ENCODE results near the gene ASIC4. TPM values are rescaled to one million over a fixed set of nuclear protein-coding genes. Genes with fewer than 3 reads are reported as not detected.

Gene ASIC4
- total RNA-seq, 1 experiment from 2014 or later = 2.1 TPM

GRCh38 chr2:219483451-219484342, 30.6 kb upstream of the ASIC4 start:
- no peak for DNase-seq (ENCODE audit: low read depth, low spot score)
- BruUV-seq (replicated peaks) = no TSS peak
- CTCF ChIA-PET = no interaction called here

More at GRCh38 chr2:219483451-219484342, 30.6 kb upstream of the ASIC4 start:
- TF ChIP-seq POLR2AphosphoS5 (IDR thresholded peaks at IDR 0.05; ENCODE audit: low read depth, low read length) (no peak), SP1 (IDR thresholded peaks at IDR 0.05; ENCODE audit: low read depth) (no peak), ZFX (IDR thresholded peaks at IDR 0.05) (no peak), POLR2A (IDR thresholded peaks at IDR 0.05; ENCODE audit: borderline replicate concordance, extremely low read depth, insufficient read depth, insufficient read length) (no peak), EZH2 (IDR thresholded peaks at IDR 0.05) (no peak), ATF3 (IDR thresholded peaks at IDR 0.05) (no peak), CEBPB (IDR thresholded peaks at IDR 0.05; ENCODE audit: low read depth) (no peak), EZH2phosphoT487 (IDR thresholded peaks at IDR 0.05; ENCODE audit: borderline replicate concordance) (no peak), CBX3 (IDR thresholded peaks at IDR 0.05; ENCODE audit: low read depth) (no peak), RAD21 (IDR thresholded peaks at IDR 0.05; ENCODE audit: low read depth) (no peak), SIN3A (IDR thresholded peaks at IDR 0.05; ENCODE audit: low read depth) (no peak), ZNF274 (IDR thresholded peaks at IDR 0.05; ENCODE audit: low read depth, low read length) (no peak), SRF (IDR thresholded peaks at IDR 0.05; ENCODE audit: low read depth) (no peak), MAX (IDR thresholded peaks at IDR 0.05) (no peak), ZBTB33 (IDR thresholded peaks at IDR 0.05; ENCODE audit: extremely low read depth, insufficient replicate concordance, low read length) (no peak), EGR1 (IDR thresholded peaks at IDR 0.05; ENCODE audit: low read depth) (no peak), YY1 (IDR thresholded peaks at IDR 0.05; ENCODE audit: extremely low read depth, insufficient replicate concordance, low read depth, low read length) (no peak), JUND (IDR thresholded peaks at IDR 0.05) (no peak), REST (IDR thresholded peaks at IDR 0.05; ENCODE audit: low read depth) (no peak)
- H3K4me1 ChIP-seq (ENCODE audit: control insufficient read depth in 1 of 2, insufficient read depth in 2 of 2, low read length in 2 of 2) = peaks cover 0 to 5% of the 10 kb centered on the region in 2 experiments; a peak in 1 of 4 replicates
- H3K79me2 ChIP-seq (ENCODE audit: insufficient read depth, low read length) = no peaks in the 10 kb centered on the region
- H3K36me3 ChIP-seq (ENCODE audit: control insufficient read depth in 1 of 2, insufficient read depth in 2 of 2, low read length in 2 of 2) = no peaks in the 10 kb centered on the region; a peak in 1 of 4 replicates
- H3K4me3 ChIP-seq (replicated peaks in 1 of 2; ENCODE audit: low read depth in 1 of 2, low read length in 2 of 2) = no peak overlapping the region
- H3K4me2 ChIP-seq (ENCODE audit: low read length) = no peak overlapping the region
- no peaks in the 10 kb centered on the region for H3K27me3 ChIP-seq (ENCODE audit: insufficient read depth, low read length)
- no peak overlapping the region for H3K9ac ChIP-seq (ENCODE audit: low read length)
- RAD21 ChIA-PET (ENCODE audit: low non-redundant PET in 1 of 2, low total read pairs in 2 of 2, uncharacterized antibody in 2 of 2, unreplicated experiment in 2 of 2) = no interaction called here
- H3K9me3 ChIP-seq (ENCODE audit: control insufficient read depth in 1 of 2, insufficient read depth in 1 of 2, low read depth in 1 of 2, low read length in 2 of 2) = no peaks in the 10 kb centered on the region
- H2AFZ ChIP-seq (ENCODE audit: low read depth, low read length, poor library complexity, severe bottlenecking) = no peak overlapping the region
- no peaks in the 10 kb centered on the region for H3K9me2 ChIP-seq (ENCODE audit: insufficient read depth)
- ATAC-seq = no peak
- intact Hi-C loops (cut with micrococcal nuclease) = no loop called here
- H4K20me1 ChIP-seq (ENCODE audit: insufficient read depth) = no peaks in the 10 kb centered on the region
- POLR2A ChIA-PET = no interaction called here
- H3K27ac ChIP-seq (ENCODE audit: low read depth, low read length) = no peak overlapping the region
